ENCODE measurements around the gene COL9A3.

The COL9A3 gene

GRCh38 chr20:62805155-62805710 lies 11.6 kb upstream of the COL9A3 start:
- no peak for DNase-seq (ENCODE audit: low spot score)
- in situ Hi-C loops (cut with MboI; ENCODE audit: low pct_unique_long_range_greater_than_20kb, low sequenced_read_pairs, unreplicated experiment), result no loop called here
- TF ChIP-seq, protein P1, sequence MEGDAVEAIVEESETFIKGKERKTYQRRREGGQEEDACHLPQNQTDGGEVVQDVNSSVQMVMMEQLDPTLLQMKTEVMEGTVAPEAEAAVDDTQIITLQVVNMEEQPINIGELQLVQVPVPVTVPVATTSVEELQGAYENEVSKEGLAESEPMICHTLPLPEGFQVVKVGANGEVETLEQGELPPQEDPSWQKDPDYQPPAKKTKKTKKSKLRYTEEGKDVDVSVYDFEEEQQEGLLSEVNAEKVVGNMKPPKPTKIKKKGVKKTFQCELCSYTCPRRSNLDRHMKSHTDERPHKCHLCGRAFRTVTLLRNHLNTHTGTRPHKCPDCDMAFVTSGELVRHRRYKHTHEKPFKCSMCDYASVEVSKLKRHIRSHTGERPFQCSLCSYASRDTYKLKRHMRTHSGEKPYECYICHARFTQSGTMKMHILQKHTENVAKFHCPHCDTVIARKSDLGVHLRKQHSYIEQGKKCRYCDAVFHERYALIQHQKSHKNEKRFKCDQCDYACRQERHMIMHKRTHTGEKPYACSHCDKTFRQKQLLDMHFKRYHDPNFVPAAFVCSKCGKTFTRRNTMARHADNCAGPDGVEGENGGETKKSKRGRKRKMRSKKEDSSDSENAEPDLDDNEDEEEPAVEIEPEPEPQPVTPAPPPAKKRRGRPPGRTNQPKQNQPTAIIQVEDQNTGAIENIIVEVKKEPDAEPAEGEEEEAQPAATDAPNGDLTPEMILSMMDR (IDR thresholded peaks at IDR 0.05; ENCODE audit: extremely low read depth, insufficient read depth, missing control alignments), result no peak

DNA sequence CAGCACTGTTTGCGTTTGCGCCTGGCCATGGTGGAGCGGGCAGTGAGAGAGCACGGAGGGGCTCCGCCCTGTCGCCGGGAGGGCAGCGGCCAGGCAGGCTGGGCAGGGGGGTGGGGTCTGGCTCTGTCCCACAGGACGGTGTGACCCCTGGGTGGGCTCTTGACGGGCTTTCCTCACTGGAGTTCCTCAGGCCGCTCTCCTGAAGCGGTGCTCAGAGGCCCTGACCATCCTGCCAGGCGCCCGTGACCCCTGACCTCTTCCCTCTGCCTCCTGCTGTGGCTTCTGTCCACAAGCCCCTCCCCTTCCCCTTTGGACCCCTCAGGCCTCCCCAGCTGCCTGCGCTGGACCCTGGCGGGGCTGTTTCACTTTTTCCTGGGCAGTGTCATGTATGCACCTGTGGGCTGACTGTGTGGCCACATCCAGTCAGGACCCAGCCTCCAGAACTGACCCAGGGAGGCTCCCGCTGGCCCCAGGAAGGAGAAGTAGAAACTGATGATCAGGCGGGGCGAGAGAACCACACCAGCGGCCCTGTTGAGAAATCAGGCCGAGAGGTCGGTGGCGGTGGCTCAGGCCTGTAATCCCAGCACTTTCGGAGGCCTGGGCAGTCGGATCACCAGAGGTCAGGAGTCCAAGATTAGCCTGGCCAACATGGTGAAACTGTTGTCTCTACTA lies 11.0 kb upstream of the COL9A3 start:
- TF ChIP-seq, protein P1 (IDR thresholded peaks at IDR 0.05; ENCODE audit: extremely low read depth, insufficient read depth, missing control alignments), result no peak

GRCh38 chr20:62806383-62807050 lies 10.3 kb upstream of the COL9A3 start:
- in situ Hi-C loops (cut with MboI; ENCODE audit: low pct_unique_long_range_greater_than_20kb, low sequenced_read_pairs, unreplicated experiment), result no loop called here
- TF ChIP-seq, protein P1 (IDR thresholded peaks at IDR 0.05; ENCODE audit: extremely low read depth, insufficient read depth, missing control alignments), result no peak

More for the DNA sequence above, 11.0 kb upstream of the COL9A3 start:
- in situ Hi-C loops (cut with MboI; ENCODE audit: low pct_unique_long_range_greater_than_20kb, low sequenced_read_pairs, unreplicated experiment), result no loop called here
- DNase-seq (ENCODE audit: low spot score), result no peak

DNA sequence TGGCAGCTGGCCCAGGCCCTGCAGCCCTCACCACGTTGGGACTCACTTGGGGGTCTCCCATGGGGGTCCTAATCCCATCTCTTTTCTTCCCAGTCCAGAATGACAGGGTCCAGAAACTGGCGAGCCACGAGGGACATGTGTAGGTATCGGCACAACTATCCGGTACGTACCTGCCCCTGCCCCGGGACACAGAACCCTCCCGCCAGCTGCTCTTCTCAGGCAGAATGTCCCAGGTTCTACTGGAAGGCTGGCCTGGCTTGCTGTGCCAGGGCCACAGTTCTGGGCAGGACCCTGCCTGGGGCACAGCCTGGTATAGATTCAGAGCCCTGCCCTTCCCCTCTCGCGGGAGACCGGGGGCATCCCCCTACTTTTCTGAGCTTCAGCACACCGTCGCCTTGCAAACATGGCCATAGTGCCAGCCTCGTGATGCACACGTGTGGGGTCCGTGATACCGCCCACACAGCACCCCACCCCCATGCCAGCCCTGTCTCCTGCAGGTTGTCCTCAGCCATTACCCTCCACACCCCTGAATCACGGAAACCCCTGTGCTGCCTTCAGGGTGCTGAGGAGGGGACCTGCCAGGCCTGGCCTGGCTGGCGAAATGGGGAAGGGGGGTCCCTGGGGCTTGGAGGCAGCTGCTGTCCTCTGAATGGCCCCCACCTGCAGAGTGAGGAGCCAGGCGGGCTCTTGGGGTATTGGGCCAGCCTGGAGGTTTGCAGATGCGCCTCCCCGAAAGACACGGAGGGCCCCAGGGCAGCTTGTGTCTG lies 9.2 kb upstream of the COL9A3 start:
- no peak for DNase-seq (ENCODE audit: low spot score)
- TF ChIP-seq, protein P1 (IDR thresholded peaks at IDR 0.05; ENCODE audit: extremely low read depth, insufficient read depth, missing control alignments), result no peak
- in situ Hi-C loops (cut with MboI; ENCODE audit: low pct_unique_long_range_greater_than_20kb, low sequenced_read_pairs, unreplicated experiment), result no loop called here

More at GRCh38 chr20:62806383-62807050, 10.3 kb upstream of the COL9A3 start:
- DNase-seq (ENCODE audit: low spot score), result no peak

GRCh38 chr20:62808211-62808865 lies 8.5 kb upstream of the COL9A3 start:
- TF ChIP-seq, protein P1 (IDR thresholded peaks at IDR 0.05; ENCODE audit: extremely low read depth, insufficient read depth, missing control alignments), result peak; percentile 87
- in situ Hi-C loops (cut with MboI; ENCODE audit: low pct_unique_long_range_greater_than_20kb, low sequenced_read_pairs, unreplicated experiment), result no loop called here
- DNase-seq (ENCODE audit: low spot score), result peak; percentile 86
